GM12878 (cell line): ENCODE results near the gene CDC14A. TPM values are rescaled to one million over a fixed set of nuclear protein-coding genes. Genes with fewer than 3 reads are reported as not detected.

Source experiments
- CBX5 ChIP-seq: sonication (generic); IDR thresholded peaks from 2 replicates; pipeline ENCODE4 v1.6.1; 2016; ENCODE audit warnings: low read depth, moderate library complexity, mild to moderate bottlenecking, inconsistent platforms
- HDAC2 ChIP-seq: fragments of 200-600 bp; sonication (generic); IDR thresholded peaks from 2 replicates; pipeline ENCODE4 v1.6.1; 2017
- IKZF1 ChIP-seq: fragments of 450-650 bp; conservative IDR thresholded peaks from 2 replicates; pipeline ENCODE4 v1.6.1; 2017; ENCODE audit warnings: antibody characterized with exemption, mild to moderate bottlenecking
- PRDM15 ChIP-seq: fragments of 450-650 bp; formaldehyde crosslinking; IDR thresholded peaks from 2 replicates; pipeline ENCODE4 v1.4.0; 2020; ENCODE audit warnings: mild to moderate bottlenecking, moderate library complexity
- ZBTB11 ChIP-seq: fragments of 450-650 bp; formaldehyde crosslinking; IDR thresholded peaks from 2 replicates; pipeline ENCODE4 v1.5.0; 2022; ENCODE audit warnings: mild to moderate bottlenecking, missing genetic modification characterization
- polyA plus RNA-seq, 11 experiments: library from polyadenylated mRNA; depleted of rRNA in 4 of 11; unstranded in 6 of 11; stranded (reverse) in 5 of 11; fragments of >200 nt; fragmentation: Nextera tagmentation in 4 of 11; fragmentation: Illumina TruSeq in 1 of 11; extraction: Ambion mirVana in 4 of 11; extraction: Trizol in 1 of 11; gene quantifications; 1 replicate in 1 of 11; 2 replicates in 10 of 11; pipeline versions ENCODE4 v1.2.1 to v1.2.3, GENCODE V29; 2011 to 2016; ENCODE audit warnings: inconsistent platforms in 2 of 11, missing spikeins in 2 of 11, low read depth in 1 of 11
- total RNA-seq, 4 experiments: library from RNA; depleted of rRNA in 3 of 4; stranded (reverse); fragments of >200 nt in 3 of 4; fragmentation: Illumina TruSeq in 1 of 4; extraction: Trizol in 1 of 4; gene quantifications; 2 replicates each; pipeline versions ENCODE4 v1.2.1 to v1.2.3, GENCODE V29; 2013 to 2021

Gene CDC14A
- total and polyA plus RNA-seq, 10 of the 15 experiments (the other 5 are each of a cell fraction or from before 2014, with no cell fraction given): 1.5 to 7.1 (median 5.5) TPM

GRCh38 chr1:100322436-100323211 is 29.7 kb upstream of the CDC14A start (continued):
- TF ChIP-seq ZBTB11 (no peak), CBX5 (no peak), HDAC2 (no peak), PRDM15 (no peak), IKZF1 (no peak)
